Renal cortex interstitium (tissue), 11 donors: Measurements from ENCODE around the gene ATG4B. TPM values are rescaled to one million over a fixed set of nuclear protein-coding genes. Genes with fewer than 3 reads are reported as not detected.

Experiments
- DNase-seq, 11 donors: peaks; one replicate each; pipeline ENCODE4 v3.0.0-alpha.2; 2013; ENCODE audit warnings: low read depth in 9 of 11, low spot score in 4 of 11; ENCODE audit errors: extremely low read depth in 1 of 11
- polyA plus RNA-seq, 3 donors: library from polyadenylated mRNA; unstranded; fragments of 120-200 nt; gene quantifications; one replicate each; pipeline ENCODE4 v1.2.1, GENCODE V29; 2013; ENCODE audit not compliant: insufficient read length in 3 of 3

ATG4B gene
- polyA plus RNA-seq, 3 donors = 75.6 to 109 (median 89.2) TPM

GRCh38 chr2:241607162-241607885 is 30.2 kb upstream of the ATG4B start:
- no peak for DNase-seq

GRCh38 chr2:241608881-241609280 is 28.6 kb upstream of the ATG4B start:
- DNase-seq = no peak

DNA sequence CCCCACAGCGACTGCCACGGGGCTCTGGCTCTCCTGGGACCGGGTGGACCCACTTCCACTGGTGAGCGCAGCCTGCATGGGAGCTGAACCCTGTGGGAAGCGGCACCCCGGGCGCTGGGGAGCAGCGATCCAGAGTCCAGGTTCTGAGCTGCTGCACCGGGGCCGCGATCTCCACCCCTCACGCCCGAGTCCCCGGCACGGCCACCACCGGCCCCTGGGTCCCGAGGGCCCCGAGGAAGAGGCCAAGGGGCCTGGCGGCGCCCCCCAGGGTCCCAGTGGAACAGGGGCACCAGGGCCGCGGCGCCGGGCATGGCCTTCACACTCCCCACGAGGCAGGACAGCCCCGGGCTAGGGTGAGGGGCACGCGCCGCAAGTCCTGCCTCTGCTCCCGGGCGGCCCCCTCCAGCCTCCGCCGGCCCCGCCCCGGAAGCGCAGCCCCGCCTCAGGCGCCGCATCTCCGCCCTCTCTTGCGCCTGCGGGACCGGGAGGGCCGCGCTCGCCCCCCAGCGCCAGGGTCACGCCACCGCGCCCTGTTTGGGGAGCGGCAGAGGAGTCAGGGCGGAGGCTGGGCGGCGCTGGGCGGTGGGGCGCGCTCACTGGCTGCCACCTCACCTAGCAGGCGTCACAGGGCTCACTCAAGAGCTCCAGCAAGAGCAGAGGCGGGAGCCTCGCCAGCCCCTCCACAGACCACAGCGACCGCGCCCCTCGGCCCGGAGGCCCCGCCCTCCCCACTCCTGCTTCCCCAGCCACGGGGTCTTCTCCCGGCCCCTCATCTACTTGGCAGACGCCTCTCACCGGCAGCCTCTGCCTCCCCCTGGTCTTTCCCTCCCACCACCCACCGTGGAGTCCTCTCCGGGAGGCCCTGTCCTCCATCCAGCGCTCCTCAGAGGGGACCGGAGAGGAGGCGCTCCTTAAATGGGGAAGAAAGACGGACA is 27.4 kb upstream of the ATG4B start:
- DNase-seq = peak in 7 of 11 donors; percentile 57 to 77 (median 70)

- DNase-seq = no peak
These were observed 26.4 kb upstream of the ATG4B start for GRCh38 chr2:241611062-241611461.

DNA sequence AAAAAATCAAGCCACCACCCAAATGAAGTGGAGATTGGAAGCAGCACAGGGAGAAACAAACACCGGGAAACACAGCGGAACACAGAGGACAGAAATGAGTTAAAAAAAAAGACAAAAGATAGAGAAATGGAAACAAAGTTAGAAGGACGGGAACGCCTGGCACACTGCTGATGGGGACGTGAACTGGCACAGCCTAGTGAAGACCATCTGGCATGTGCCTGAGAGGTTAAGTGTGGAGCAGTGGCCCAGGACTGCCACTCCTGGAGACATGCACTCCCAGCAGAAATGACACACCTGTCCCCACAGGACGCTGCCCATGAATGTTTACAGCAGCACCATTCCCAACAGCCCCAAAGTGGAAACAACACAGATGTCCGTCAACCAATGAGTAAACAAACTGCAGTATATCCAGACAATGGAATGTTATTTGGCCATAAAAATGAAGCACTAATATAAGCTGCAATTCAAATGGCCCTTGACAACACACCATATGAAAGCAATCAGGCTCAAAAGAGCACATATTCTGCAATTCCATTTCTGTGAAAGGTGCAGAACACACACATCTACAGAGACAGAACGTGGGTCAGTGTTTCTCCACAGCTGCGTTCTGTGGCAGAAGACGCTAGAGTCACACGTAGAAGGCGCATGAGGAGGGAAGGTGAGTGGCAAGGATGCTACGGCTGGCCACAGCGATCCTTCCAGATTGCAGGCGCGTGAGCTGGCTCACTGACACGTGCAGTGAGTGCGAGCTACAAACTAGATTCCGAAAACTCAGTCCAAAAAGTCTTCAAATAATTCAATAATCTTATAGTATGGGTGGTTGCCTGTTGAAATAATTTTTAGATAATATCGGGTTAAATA is 25.1 kb upstream of the ATG4B start:
- no peak for DNase-seq

DNA sequence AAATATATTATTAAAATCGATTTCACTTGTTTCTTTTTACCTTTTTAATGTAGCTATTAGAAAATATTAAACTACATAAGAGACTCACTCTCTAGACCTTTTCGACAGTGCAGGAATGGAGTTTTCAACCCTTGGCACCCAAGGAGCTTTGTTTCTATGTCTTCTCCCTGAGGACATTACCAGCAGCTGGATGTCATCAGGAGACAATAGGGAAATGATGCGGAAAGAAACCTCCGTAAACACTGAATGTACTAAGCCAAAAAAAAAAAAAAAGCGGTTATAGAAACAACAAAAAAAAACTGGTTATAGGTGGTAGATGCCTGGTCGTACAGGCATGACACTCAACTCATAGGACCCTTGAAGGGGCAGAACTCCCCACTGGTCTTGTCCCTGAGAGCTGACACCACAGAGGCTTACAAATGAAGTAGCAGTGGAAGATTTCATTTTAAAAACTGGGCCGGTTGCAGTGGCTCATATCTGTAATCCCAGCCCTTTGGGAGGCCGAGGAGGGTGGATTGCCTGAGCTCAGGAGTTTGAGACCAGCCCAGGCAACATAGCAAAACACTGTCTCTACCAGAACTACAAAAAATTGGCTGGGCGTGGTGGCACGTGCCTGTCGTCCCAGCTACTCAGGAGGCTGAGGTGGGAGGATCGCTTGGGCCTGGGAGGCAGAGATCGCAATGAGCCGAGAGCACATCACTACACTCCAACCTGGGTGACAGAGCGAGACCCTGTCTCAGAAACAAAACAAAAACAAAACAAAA is 24.3 kb upstream of the ATG4B start:
- DNase-seq = peak in 1 of 11 donors; percentile 57

DNA sequence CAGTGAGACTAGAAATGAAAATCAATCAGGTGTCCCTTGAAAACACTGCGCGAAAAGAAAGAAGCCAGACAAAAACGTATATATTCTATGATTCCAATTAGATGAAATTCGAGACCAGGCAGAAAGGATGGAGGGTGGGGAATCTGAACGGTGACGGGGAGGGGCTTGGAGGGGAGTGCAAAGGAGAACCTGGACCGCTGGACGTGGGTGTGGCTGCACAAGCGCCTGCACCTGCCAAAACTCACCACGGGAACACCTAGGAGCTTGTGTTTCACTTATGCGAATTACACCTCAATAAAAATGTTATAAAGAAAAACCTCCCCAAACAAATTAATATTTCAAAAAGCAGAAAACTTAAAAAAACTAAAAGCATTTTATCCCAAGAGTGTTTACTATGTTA is 22.5 kb upstream of the ATG4B start:
- no peak for DNase-seq

DNA sequence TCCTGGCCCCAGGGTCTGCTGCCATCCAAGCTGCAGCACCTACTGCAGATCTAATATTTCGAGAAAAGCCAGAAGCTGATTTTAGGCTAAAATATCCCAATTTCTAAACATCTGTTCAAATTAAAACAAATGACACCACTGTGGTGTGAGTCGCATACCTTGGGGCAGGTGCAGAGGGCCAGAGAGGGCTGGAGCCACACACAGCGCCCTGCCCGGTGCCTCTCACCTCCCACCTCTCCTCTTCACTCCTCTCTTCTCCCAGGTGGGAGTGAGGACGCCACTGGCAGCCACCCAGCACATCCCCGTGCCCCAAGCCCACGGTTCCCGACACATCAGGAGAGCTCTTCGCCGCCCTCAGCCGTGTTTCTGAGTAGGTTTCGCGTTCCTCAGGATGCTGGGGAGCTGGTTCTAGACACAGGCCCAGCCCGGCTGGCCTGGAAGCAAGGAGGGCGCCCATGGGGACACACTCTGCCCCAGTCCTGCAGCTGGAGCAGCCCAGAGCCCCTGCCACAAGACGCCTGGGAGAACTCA is 21.9 kb upstream of the ATG4B start:
- DNase-seq = no peak

GRCh38 chr2:241616168-241617125 is 21.0 kb upstream of the ATG4B start:
- DNase-seq = no peak

GRCh38 chr2:241617431-241618154 is 19.9 kb upstream of the ATG4B start:
- DNase-seq = no peak

- no peak for DNase-seq
These were observed 19.1 kb upstream of the ATG4B start for GRCh38 chr2:241618296-241618805.

- DNase-seq = no peak
These were observed 18.7 kb upstream of the ATG4B start for GRCh38 chr2:241618829-241619228.

- DNase-seq = no peak
These were observed 17.7 kb upstream of the ATG4B start for GRCh38 chr2:241619597-241620418.

- DNase-seq = no peak
These were observed 17.1 kb upstream of the ATG4B start for GRCh38 chr2:241620419-241620769.

GRCh38 chr2:241627675-241628074 is 9.8 kb upstream of the ATG4B start:
- no peak for DNase-seq
